ENCODE measurements around the gene SLC22A12.

SLC22A12 gene

DNA sequence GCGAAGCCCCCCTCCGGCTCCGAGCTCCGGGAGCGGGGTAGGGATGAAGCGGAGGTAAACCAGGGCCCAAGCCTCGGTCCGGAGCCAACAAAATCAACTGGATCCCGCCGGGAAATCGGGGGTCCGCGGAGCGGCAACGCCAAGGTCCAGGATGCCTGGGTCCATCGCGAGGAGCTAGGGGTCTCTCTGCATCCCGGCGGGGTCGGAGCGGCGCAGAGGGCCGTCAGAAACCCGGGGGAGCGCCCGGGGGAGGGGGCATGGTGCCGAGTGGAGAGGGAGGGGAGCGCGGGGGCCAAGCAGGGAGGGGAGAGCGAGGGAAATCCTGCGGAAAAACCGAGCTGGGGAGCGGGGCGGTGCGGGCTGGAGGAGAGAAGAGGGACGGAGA is 51.8 kb downstream of the SLC22A12 start:
- H3K4me3 ChIP-seq (ENCODE audit: low read depth, low read length) = no peak overlapping the region
- H3K79me2 ChIP-seq (ENCODE audit: control insufficient read depth, insufficient read depth, low read length, unreplicated experiment) = no peaks in the 10 kb centered on the region
- H3K27me3 ChIP-seq (ENCODE audit: insufficient read depth, low read length) = peaks cover 70% of the 10 kb centered on the region
- H3K36me3 ChIP-seq (ENCODE audit: insufficient read depth, low read length) = no peaks in the 10 kb centered on the region; the same call in 1 of the 2 replicates
- no peak overlapping the region for H2AFZ ChIP-seq (ENCODE audit: low read length, unreplicated experiment)
- no peak overlapping the region for H3K27ac ChIP-seq (ENCODE audit: low read depth, low read length)
- H3K4me1 ChIP-seq (ENCODE audit: control insufficient read depth, insufficient read depth, low read length, unreplicated experiment) = no peaks in the 10 kb centered on the region

DNA sequence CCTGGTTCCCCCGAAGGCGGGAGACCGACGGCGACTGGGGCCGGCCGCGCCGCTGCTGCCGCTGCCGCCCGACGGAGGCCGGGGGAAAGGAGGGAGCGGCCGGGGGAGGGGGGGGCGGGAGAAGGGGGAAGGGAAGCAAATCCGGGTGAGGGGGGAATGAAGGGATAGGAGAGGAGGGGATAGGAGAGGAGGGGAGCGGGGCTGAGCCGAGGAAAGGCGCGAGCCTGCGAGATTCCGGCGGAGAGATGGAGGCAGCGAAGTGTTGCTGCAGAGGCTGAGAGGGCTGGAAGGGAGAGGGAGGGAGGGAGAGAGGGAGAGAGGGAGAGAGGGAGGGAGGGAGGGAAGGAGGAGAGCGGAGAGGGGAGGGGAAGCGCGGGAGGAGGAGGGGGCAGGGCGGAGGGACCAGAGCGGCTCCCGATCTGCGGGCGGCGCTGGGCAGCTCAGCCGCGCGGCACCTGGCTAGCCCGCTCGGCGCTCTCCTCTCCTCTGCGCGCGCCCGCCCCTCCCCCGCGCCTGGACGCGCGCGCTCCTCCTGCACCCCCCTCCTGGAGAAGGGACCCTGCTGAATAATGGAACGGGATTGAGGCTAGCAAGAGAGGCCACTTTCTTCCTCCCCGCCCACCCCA is 52.3 kb downstream of the SLC22A12 start:
- no peaks in the 10 kb centered on the region; the same call in 1 of the 2 replicates for H3K36me3 ChIP-seq (ENCODE audit: insufficient read depth, low read length)
- H2AFZ ChIP-seq (ENCODE audit: low read length, unreplicated experiment) = no peak overlapping the region
- no peak overlapping the region for H3K27ac ChIP-seq (ENCODE audit: low read depth, low read length)
- no peaks in the 10 kb centered on the region for H3K79me2 ChIP-seq (ENCODE audit: control insufficient read depth, insufficient read depth, low read length, unreplicated experiment)
- H3K27me3 ChIP-seq (ENCODE audit: insufficient read depth, low read length) = peaks cover 65% of the 10 kb centered on the region
- no peak overlapping the region for H3K4me3 ChIP-seq (ENCODE audit: low read depth, low read length)
- H3K4me1 ChIP-seq (ENCODE audit: control insufficient read depth, insufficient read depth, low read length, unreplicated experiment) = no peaks in the 10 kb centered on the region

DNA sequence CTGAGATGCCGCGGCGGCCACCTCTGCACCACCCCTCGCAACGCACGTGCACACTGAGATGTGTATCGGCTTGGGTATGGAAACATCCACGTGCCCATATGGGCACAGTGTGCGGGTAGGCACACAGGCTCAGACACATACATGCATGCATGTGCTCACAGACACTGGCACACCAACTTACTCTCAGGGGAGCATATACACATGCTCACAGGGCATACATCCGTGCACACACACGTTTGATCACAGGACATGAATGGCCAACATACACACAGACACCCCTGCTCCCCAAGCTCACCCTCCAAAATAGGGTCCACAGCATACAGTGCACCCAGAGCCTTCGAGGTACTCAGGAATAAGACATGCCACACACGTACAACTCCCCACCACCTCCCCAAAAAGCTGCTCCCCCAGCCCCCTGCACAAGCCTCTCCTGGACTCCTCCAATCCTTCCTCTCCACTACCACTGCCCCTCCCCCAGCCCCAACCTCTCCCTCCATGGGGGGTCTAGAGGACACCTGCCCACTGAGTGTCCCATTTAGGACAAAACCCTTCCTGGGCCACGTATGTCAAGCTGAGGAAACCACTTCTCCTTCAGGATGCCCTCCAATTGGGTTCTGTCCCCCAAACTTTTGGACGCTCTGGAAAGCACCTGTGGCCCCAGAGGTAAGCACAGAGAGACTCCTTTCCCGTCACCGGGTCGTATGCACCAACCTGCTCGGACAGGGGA is 53.1 kb downstream of the SLC22A12 start:
- Histone ChIP-seq H3K27me3 (ENCODE audit: insufficient read depth, low read length) (peaks cover 58% of the 10 kb centered on the region), H3K36me3 (ENCODE audit: insufficient read depth, low read length) (no peaks in the 10 kb centered on the region; the same call in 1 of the 2 replicates), H3K4me1 (ENCODE audit: control insufficient read depth, insufficient read depth, low read length, unreplicated experiment) (no peaks in the 10 kb centered on the region), H3K79me2 (ENCODE audit: control insufficient read depth, insufficient read depth, low read length, unreplicated experiment) (no peaks in the 10 kb centered on the region), H3K4me3 (ENCODE audit: low read depth, low read length) (no peak overlapping the region), H3K27ac (ENCODE audit: low read depth, low read length) (no peak overlapping the region), H2AFZ (ENCODE audit: low read length, unreplicated experiment) (no peak overlapping the region)

DNA sequence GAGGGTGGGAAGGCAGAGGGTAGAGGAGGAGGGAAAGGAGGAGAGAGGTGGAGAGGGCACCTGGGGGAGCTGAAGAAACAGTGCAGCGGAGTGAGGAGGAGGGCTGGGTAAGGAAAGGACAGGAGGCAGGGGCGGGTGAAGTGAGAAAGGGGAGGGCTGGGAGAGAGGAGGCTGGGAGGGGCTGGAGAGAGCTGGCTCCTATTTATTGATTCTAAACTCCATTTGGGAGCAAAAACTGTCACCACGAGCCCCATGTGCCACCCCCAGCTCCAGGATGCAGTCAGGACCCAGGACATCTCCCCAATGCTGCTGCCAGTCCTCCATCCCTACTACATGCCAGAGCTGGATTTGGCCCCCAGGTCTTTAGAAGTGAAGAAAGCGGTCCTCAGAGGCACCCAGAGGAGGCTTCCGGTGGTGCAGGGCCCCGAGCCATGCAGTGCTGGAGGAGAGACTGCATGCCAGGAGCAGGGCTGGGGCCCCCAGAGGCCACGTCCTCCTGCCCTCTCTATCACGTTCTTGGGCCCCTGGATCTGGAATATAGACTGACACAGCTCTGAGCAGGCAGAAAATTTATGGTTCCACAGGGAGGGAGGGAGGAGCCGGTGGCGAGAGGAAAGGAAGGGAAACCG is 53.7 kb downstream of the SLC22A12 start:
- no peak overlapping the region for H3K27ac ChIP-seq (ENCODE audit: low read depth, low read length)
- no peak overlapping the region for H2AFZ ChIP-seq (ENCODE audit: low read length, unreplicated experiment)
- H3K27me3 ChIP-seq (ENCODE audit: insufficient read depth, low read length) = peaks cover 51% of the 10 kb centered on the region
- no peaks in the 10 kb centered on the region for H3K79me2 ChIP-seq (ENCODE audit: control insufficient read depth, insufficient read depth, low read length, unreplicated experiment)
- no peaks in the 10 kb centered on the region; the same call in 1 of the 2 replicates for H3K36me3 ChIP-seq (ENCODE audit: insufficient read depth, low read length)
- no peaks in the 10 kb centered on the region for H3K4me1 ChIP-seq (ENCODE audit: control insufficient read depth, insufficient read depth, low read length, unreplicated experiment)
- no peak overlapping the region for H3K4me3 ChIP-seq (ENCODE audit: low read depth, low read length)

DNA sequence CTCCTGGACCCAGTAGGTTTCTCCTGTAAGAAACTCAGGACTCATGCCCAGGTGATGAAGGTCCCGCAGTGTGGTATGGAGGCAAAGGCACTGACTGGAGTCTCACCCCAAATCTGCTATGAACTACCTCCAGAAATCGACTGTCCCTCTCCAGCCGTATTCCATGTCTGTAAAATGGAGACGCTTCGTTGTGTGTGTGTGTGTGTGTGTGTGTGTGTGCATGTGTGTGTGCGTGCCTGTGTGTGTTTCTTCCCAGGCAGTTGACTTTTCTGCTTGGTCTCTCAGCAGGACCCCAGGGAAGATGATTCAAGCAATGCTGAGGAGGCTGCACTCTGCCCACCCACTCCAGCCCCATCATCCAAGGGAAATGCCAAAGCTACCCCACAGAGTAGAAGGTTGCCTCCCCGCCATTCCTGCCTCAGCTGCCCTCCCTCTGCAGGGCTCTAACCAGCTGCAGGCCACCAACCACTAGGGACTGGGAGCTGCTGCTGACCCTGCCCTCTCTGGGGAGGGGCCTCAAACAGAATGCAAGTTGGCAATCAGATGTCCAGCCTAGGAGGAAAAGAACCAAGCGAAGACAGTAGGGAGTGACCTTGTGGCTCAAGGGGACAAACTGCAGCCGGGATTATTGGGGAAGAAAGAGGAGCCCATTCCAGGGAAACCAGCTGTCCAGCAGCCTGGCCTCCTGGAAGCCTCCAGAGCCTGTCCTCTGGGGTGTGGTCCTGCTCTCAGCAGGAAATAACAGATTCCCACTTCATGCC is 56.2 kb downstream of the SLC22A12 start:
- no peaks in the 10 kb centered on the region for H3K36me3 ChIP-seq (ENCODE audit: insufficient read depth, low read length)
- no peak overlapping the region for H2AFZ ChIP-seq (ENCODE audit: low read length, unreplicated experiment)
- H3K79me2 ChIP-seq (ENCODE audit: control insufficient read depth, insufficient read depth, low read length, unreplicated experiment) = no peaks in the 10 kb centered on the region
- no peaks in the 10 kb centered on the region for H3K4me1 ChIP-seq (ENCODE audit: control insufficient read depth, insufficient read depth, low read length, unreplicated experiment)
- no peak overlapping the region for H3K27ac ChIP-seq (ENCODE audit: low read depth, low read length)
- peaks cover 27% of the 10 kb centered on the region for H3K27me3 ChIP-seq (ENCODE audit: insufficient read depth, low read length)
- H3K4me3 ChIP-seq (ENCODE audit: low read depth, low read length) = no peak overlapping the region

DNA sequence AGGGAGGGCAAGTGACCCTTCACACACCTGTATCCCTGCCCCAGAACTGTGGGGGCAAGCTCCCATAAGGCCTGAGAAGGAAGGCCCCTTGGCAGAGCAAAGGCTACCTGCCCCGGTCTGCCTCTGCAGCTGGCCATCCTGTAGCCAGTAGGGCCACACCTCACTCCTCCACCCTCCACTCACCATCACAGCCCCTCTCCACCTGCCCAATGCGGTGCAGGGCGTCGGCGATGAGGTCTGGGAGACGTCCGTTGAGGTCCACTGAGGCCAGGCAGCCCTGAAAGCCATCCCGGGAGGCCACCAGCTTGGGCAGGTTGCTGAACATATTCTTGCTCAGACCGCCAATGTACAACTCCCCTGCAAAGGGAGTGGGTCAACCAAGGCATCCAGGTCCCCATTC is 57.5 kb downstream of the SLC22A12 start:
- Histone ChIP-seq H3K27ac (ENCODE audit: low read depth, low read length) (no peak overlapping the region), H3K27me3 (ENCODE audit: insufficient read depth, low read length) (peaks cover 19% of the 10 kb centered on the region), H3K4me3 (ENCODE audit: low read depth, low read length) (no peak overlapping the region), H3K36me3 (ENCODE audit: insufficient read depth, low read length) (no peaks in the 10 kb centered on the region), H2AFZ (ENCODE audit: low read length, unreplicated experiment) (no peak overlapping the region), H3K4me1 (ENCODE audit: control insufficient read depth, insufficient read depth, low read length, unreplicated experiment) (no peaks in the 10 kb centered on the region), H3K79me2 (ENCODE audit: control insufficient read depth, insufficient read depth, low read length, unreplicated experiment) (no peaks in the 10 kb centered on the region)

DNA sequence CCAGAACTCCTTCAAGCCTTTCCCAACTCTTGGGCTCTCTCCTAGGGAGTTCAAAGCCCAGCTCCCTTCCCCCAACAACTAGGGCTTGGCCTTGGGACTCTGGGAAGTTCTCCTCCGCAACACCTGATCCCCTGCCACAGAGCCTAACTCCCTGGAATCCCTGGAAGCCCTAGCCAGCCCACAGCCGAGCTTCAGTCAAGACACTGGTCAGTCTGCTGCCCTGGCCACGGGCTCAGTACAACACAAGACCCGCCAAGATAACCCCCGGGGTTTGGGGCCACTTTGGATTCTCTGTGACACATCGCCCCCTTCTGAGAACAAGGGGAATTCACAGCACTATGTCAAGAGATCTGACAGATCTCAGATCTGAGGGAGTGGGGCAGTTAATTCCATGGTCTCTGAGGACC is 58.3 kb downstream of the SLC22A12 start:
- no peak overlapping the region for H3K27ac ChIP-seq (ENCODE audit: low read depth, low read length)
- H3K36me3 ChIP-seq (ENCODE audit: insufficient read depth, low read length) = no peaks in the 10 kb centered on the region
- peaks cover 12% of the 10 kb centered on the region for H3K27me3 ChIP-seq (ENCODE audit: insufficient read depth, low read length)
- H3K79me2 ChIP-seq (ENCODE audit: control insufficient read depth, insufficient read depth, low read length, unreplicated experiment) = no peaks in the 10 kb centered on the region
- H3K4me3 ChIP-seq (ENCODE audit: low read depth, low read length) = no peak overlapping the region
- H2AFZ ChIP-seq (ENCODE audit: low read length, unreplicated experiment) = no peak overlapping the region
- no peaks in the 10 kb centered on the region for H3K4me1 ChIP-seq (ENCODE audit: control insufficient read depth, insufficient read depth, low read length, unreplicated experiment)

DNA sequence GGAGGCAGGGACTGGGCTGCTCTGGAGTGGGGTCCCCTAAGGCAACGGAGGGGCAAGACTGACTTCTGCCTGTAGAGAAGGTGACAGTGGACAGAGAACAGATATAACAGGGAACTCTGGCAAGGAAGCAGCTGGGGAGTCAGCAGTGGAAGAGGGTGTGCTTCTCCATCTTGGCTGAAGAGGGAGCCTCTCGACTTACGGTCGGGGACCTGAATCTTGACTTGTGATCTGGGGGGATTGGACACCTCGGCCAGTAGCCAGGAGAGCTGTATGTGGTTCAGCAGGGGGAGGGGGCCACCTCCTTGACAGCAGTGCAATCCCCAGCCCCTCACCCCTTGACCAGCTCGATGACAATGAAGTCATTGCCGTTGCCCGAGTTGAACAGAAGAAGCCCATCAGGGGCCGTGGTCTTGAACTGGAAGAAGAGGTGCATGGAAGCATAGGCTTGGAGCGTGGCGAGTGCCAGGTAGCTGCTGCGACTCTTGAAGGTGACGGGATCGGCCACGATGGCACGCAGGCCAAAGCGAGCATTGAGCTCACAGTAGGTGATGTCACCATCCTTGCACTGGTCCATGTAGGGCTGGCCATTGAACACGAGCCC is 60.0 kb downstream of the SLC22A12 start:
- Histone ChIP-seq H2AFZ (ENCODE audit: low read length, unreplicated experiment) (no peak overlapping the region), H3K27me3 (ENCODE audit: insufficient read depth, low read length) (no peaks in the 10 kb centered on the region), H3K4me3 (ENCODE audit: low read depth, low read length) (no peak overlapping the region), H3K4me1 (ENCODE audit: control insufficient read depth, insufficient read depth, low read length, unreplicated experiment) (peaks cover 1% of the 10 kb centered on the region), H3K36me3 (ENCODE audit: insufficient read depth, low read length) (no peaks in the 10 kb centered on the region), H3K27ac (ENCODE audit: low read depth, low read length) (no peak overlapping the region), H3K79me2 (ENCODE audit: control insufficient read depth, insufficient read depth, low read length, unreplicated experiment) (no peaks in the 10 kb centered on the region)

All from ACC112 (cell line).